Activated CD8-positive, alpha-beta memory T cell treated with anti-CD3 and anti-CD28 coated beads for 48 hours (primary cell): ENCODE results near the gene TCHP.

Experiments used
- DNase-seq, 3 experiments: peaks; one replicate each; pipeline ENCODE4 v3.0.0-alpha.2; 2020; ENCODE audit warnings: low read depth in 2 of 3, low spot score in 2 of 3

The TCHP gene

DNA sequence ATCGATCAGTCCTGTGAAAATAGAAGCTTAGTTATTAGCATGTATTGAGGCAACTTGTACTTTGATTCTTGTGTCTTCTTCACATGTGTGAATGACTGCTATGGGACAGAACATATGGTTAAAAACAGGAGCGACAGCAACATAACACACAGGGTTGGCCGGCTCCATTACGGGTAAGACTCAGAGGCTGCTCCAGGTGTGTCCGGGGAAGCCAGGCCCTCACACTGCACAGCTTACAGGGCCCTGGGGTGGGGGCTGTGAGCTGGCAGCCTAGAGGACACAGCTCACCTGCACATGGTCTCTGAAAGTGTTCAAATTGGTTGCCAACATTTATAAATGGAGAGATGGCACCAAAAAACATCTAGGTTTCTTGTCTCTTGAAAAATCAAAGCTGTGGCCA is 31.1 kb downstream of the TCHP start:
- DNase-seq: no peak

DNA sequence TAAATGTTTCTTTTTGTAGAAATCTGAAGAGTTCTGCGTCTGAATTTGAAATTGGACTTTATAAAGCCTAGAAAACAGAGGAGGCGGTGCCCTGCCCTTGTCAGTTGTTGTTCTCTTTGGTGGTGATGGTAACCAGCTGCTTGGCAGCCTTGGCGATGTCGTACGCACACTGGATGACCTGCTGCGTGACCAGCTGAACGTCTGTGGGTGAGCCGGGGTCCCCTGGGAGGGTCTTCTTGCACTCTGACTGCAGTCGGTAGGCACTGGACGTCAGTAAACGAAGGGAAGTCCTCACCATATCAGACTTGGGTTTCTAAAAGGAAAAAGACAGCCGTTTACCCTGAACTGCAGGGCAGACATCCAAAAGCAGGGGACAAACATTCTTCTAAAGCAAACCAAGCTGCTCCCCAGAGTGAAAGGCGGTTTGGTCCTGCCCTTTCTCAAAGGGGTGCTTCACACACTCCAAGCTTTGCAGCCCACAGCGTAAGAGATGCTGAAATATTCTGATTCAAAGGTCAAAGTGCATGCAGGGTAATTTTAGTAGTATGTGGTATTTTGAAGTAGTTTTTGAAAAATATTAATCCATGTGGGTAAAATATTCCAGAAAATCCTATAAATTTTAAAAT is 32.9 kb downstream of the TCHP start:
- no peak for DNase-seq

DNA sequence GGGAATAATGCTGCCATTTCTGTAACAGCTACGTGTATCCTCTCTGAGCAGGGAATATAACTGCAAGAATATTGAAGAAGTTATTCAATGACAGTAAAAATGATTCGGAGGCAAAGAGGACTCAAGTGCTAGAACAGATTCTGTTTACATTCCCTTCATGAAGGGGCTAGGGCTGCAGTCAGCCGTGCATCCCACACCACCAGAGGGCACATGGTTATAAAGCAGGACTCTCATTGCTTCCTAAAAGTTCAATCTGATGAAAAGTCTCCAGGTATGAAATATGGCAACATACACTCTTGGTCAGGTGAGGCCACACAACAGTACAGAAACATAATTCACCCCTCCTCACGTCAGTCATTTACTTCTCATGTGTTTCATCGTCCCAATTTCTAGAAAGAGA is 34.0 kb downstream of the TCHP start:
- DNase-seq: no peak

DNA sequence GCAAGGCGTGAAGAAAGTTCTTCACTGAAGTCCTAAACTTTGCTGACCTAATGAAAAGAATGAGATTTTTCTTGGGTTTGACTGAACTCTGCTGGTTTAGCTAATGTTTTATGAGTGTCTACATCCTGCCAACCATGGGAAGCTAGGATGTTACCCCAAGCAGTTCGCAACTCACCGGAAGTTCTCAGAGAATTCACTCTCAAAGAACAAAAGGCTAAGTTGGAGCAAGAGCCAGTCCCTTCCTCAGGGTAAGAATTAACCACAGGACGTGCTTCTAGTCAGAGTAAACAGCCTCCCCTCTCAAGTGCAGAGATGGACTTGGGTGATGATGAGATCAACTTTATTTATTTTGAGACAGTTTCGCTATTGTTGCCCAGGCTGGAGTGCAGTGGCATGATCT is 37.3 kb downstream of the TCHP start:
- DNase-seq: no peak

DNA sequence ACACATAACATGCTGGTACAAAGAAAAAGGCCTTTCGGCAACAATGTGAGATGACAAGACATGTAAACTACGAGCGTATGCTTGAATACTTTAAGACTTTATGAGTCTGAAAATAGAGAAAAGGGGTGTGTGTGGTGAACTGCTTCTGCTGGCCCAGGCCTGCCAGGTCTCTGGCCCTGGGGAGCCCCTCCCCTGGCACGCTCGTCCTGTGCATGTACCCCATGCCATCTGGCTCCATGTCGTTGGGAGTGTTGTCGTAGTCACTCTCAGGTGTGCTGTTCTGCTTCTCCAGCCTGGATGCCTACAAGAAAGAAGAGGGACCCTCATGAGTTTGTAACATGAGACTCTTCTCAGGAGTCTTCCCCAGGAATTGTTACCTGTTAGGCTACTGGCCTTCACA is 38.9 kb downstream of the TCHP start:
- no peak for DNase-seq

DNA sequence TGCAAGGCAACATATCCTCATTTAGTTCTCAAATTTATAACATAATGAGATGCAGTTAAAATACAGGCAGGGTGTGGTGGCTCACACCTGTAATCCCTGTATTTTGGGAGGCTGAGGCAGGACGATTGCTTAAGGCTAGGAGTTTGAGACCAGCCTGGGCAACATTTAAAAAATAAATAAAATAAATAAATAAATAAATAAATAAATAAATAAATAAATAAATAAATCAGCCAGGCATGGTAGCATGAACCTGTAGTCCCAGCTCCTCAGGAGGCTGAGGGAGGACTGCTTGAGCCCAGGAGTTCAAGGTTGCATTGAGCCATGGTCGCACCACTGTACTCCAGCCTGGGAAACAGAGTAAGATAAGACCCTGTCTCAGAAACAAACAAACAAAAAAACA is 39.4 kb downstream of the TCHP start:
- DNase-seq: no peak

DNA sequence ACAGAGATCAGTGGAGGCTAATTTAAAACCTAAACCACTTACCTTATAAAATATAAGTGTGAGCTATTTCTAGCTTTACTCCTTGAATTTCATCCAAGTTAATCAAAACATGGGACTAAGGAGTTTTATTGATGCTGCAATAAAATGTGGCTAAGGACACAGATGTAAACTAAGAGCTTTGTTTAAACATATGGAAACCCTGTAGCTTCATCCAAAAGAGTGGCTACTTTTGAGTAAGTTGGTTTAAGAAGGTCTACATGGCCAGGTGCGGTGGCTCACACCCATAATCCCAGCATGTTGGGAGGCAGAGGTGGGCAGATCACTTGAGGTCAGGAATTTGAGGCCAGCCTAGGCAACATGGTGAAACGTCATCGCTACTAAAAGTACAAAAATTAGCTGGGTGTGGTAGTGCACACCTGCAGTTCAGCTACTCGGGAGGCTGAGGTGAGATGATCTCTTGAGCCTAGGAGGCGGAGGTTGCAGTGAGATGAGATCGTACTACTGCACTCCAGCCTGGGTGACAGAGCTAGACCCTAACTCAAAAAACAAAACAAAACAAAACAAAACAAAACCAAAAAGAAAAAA is 40.4 kb downstream of the TCHP start:
- DNase-seq: no peak

DNA sequence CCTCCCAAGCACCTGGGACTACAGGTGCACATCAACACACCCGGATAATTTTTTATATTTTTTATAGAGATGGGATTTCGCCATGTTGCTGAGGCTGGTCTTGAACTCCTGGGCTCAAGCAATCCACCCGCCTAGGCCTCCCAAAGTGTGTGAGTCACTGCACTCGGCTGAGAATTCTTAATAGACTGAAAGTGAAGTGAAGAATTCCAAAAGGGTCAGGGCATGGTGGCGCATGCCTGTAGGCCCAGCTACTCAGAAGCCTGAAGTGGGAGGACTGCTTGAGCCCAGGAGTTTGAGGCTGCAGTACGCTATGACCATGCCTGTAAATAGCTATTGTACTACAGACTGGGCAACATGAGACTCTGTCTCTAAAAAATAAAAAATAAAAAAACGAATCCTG is 43.7 kb downstream of the TCHP start:
- no peak for DNase-seq

DNA sequence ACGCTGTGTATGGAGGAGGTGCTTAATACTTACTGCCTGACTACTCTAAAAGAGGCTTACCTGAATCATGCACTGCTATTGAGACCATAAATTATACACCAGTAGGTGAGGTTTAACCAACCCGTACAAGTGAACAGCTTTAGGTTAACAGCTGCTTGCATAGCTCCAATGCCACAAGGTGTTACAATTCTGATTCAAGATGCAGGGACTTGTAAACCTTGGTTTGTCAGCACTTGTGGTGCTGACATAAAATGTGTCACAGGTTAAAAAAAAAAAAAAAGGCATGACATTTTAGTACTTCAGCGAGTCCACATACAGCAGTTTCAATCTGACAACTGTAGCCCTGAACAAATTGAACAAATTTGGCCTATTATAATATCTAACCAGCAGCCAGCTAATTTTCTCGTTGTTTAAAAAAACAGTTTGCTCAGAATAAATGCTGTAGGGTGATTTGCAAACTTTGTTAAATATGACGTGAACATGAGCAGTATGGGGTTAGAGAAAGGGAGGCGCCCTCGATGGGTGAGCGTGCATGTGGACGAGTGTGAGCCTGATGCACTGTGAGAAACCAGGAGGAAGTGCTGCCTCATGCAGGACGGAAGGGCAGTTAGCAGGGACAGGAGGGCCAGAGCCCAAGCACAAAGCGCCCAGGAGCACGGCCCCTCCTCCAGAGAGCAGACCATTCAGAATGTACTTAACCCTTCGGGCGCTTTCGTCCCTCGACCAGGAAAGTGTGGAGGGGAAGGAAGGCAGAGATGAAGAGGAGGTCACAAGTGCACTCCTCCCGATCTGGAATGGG is 44.7 kb downstream of the TCHP start:
- DNase-seq: no peak

DNA sequence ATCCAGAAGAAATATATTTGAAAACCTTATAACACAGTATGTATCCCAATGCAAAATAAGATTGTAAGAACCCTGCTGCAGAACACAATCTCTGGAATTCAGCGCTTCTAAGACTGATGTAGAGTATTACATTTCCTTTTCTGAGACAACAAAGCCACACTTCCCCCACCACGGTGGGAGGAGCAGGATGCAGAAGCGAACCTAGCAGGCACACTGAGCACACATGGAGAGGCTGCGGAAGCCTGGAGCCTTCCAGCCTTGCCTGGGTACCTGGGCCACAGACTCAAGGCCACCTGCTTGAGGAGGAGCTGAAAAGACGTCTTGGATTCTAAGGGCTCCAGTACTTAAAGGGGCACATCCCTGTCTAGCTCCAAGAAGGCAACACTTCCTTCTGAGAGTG is 46.4 kb downstream of the TCHP start:
- no peak for DNase-seq

DNA sequence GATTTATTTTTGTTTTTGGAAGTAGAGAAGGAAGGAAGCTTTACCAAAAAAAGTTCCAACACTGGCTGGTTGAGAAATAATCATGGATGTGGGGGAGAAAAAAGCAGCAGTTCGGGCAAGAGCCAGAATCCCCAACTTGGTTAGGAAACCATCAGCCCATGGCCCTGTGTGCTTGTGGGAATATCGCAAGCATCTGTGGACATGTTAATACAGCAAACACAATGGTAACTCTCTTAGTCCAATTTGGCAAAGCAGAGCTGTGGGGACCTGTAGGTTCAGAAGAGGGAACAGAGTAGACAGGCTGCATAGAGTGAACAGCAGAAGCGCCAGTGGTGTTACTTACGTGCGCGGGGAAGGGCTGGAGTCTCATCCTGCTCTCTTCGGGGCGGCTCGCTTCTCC is 46.8 kb downstream of the TCHP start:
- DNase-seq: no peak

DNA sequence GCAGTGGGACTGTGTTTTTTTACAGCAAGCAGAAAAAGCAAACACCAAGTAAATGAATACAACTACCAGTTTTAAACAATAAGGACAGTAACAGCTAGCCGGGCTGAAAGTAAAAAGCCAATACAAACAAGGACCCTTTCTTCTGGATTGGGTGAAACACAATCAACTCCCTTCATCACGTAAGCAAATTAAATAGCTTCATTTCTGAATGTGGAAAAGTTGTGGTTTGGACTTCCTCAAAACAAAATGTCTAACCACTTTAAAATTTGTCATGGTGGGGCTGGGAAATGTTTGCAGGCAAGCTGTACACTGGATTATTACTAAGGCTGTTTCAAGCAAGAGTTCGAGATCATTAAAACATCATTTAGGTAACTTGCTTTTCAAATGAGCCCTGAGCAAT is 47.4 kb downstream of the TCHP start:
- DNase-seq: no peak

DNA sequence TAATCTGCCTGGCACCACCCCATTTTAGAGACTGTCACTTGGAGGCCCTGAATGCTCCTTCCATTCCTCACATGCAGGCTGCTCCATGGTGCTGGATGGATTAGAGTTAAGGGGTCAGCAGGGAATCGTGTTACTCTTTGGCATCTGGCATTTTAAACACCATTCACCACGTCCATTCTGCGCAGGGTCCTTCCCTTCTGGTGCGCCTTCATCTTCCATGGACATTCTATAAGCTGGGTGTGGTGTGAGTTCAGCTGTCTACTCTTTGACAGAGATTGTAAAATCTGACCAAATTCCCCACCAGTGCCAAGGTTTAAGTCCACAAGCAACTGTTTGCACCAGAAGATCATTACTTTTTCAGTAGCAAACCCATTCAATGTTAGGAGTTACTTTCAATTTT is 48.3 kb downstream of the TCHP start:
- no peak for DNase-seq

DNA sequence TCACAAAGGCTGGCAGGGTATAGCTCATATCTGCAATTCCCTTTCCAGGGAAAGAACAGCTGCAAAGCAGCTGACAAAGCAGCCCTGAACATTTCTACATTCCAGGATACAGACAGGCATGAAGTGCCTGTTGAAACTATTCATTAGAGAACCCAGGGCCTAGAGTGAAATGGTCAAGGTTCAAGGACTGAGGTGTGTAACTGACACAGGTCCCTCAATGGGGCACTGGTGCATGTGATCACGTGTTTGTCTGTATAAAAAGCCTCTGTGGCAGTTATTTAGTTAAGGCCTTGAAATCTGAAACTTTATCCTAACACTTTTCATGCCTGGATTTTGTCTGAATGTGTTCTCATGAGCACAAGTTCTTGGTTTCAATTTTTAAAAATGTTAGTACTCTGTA is 49.0 kb downstream of the TCHP start:
- DNase-seq: no peak

DNA sequence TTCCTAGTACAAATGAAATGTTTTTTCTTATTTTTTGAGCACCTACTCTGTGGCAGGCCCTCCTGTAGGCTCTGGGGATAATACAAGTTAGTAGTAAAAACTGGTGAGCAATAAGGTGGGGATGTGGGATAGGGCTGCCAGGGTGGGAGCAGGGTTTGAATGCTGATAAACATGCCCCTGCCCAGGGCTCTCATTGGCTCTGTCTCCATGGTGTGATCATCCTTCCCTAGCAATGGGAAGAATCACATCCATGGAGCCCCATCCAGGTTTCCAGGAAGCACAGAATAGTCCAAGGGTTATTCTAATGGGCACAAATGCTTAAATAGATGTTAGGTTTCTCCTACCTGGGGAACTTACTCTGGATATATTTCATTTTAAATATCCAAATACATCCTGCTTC is 50.6 kb downstream of the TCHP start:
- no peak for DNase-seq

DNA sequence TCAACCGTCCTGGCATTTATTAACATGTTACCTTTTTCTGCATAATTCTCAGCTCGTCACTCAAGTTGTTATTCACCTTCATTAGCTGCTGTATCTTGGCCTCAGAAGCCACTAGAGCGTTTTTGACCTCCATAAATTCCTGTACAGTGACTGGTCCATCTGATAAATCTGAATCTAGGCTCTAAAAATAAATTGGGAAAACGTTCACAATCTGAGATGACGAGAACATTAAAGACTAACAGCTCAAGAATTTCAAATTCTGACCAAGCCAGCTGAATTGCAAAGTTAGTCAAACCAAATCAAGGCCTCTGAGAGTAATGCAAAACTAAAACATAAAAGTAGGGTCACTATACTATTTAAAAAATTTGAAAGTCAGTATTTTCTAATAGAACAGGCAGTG is 51.1 kb downstream of the TCHP start:
- DNase-seq: no peak

DNA sequence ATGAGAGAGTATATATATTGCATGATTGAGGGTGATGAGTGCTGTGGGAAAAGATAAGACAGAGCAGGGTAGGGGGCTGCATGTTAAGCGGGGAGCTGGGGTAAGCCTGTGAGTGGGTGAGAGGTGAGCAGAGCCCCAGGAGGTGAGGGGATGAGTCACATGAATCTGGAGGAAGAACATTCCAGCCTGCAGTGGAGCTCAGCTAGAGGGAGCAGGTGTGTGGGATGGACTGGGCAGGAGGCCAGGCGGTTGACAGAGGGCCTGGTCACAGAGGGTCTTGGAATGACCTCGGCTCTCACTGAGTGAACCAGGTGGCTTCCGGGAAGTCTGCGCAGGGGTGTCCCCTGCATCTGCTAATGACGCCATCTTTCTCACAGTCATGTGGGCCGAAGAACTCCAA is 51.7 kb downstream of the TCHP start:
- DNase-seq: no peak

DNA sequence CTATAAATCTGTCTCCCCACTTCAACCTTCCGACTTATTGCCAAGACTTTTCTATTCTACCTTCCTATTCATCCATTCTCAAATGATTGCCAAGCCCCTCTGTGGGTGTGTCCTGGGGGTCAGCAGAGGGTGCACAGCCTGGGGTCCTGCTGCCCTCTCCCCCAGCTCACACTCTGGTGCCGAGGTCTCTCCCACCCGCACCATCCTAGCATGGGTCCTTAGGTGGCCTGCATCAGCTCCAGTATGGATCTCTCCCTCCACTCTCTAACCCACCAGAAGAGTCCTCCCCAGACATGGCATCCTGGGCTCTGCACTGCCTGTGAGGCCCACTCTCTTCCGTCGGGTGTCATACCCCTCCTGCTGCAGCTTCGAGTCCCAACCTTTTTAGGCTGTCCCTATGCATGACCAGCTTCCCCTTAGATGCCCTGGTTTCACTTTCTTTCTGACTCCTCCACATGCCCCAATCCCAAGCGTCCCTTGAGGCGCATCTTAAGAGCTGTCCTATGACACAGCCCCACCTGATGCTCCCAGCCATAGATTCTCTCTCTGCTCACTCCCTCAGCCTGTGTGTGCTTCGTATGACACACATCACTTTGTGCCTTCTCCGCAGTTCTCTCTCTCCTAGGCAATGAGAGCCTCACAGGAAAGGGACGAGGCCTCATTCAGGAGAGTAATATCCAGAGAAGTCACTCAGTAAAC is 52.2 kb downstream of the TCHP start:
- DNase-seq: no peak

DNA sequence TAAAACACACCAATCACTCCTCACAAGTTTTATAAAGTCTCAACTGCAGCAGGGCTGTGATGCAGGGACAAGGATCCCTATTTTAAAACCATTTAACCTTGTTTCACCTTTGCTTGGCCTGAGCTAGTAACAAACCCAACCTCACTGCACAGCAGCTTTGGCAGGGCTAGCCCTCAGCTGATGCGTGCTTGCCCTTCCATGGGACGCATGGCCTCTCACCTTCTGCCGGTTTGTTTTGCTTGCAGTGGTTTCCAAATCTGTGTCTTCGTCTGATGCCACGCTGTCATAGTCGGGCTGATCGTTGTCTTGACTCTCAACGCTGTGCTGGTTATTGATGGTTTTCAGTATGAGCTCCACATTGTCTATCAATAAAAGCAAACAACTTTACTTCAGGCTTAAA is 52.8 kb downstream of the TCHP start:
- DNase-seq: no peak

DNA sequence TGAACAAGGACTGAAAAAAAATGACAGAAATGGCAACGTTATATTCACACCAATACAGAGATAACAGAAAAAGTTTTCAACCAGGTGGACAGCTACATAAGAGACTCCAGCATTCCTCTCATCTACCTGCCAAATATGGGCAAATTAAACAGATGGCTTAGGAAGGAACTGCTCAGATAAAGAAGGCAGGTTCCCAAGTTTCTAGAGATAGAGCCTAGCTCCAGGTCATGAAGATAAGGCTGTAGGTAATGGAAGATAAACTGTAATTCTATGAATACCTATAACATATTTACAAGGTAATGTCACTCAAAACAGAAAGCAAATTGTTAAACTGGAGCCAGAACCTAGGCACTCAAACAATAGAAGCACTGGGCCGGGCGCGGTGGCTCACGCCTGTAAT is 53.6 kb downstream of the TCHP start:
- no peak for DNase-seq

DNA sequence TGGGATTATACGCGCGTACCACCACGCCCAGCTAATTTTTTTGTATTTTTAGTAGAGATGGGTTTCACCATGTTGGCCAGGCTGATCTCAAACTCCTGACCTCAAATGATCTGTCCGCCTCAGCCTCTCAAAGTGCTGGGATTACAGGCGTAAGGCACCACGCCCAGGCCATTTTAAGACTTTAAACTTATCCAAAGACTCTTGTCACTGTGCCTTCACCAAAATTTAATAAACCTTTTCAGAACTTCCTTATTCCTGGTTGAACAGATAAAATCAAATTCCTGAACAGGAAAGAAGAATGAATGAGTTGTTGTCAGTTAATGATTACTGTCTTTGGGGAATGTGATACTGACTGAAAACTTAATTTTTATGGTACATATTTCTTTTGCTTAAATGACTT is 58.3 kb downstream of the TCHP start:
- DNase-seq: no peak

DNA sequence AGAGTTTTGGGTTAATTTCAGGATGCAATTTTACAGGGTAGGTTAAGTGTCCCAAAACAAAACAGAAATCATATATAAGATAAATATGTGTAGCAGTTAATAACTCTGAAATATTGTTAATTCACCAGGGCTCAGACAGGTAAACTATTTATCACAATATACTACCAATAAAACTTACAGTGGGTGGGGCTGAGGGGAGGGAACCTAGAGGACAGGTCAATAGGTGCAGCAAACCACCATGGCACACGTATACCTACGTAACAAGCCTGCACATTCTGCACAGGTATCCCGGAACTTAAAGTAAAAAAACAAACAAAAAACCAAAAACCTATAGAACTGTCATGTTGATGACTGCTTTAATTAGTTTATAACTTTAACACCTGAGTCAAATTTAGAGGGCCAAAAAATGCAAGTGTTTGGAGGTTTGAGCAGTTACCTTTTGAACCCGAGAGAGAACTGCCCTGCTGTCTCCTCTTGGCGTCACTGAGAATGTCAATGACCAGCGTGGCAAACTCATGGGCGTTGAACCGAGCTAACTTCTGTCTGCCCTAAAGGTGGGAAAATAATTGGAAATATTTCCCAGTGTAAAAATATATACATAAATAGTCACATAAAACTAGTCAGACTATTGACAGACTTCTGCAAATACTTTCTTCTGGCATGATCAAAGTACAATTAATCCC is 59.5 kb downstream of the TCHP start:
- no peak for DNase-seq
